HEK293 (cell line): Measurements from ENCODE around the gene GHSR.

Experiments
- ATF2 ChIP-seq: fragments of 450-650 bp; formaldehyde crosslinking; IDR thresholded peaks from 2 replicates; pipeline ENCODE4 v1.5.1; 2016; ENCODE audit warnings: missing biosample characterization, missing genetic modification characterization, low read depth
- BCL11A ChIP-seq: fragments of 450-650 bp; formaldehyde crosslinking; IDR thresholded peaks from 2 replicates; pipeline ENCODE4 v1.5.1; 2016; ENCODE audit warnings: low read depth, missing biosample characterization, missing genetic modification characterization
- CTCF ChIP-seq: fragments of 450-650 bp; formaldehyde crosslinking; IDR thresholded peaks from 2 replicates; pipeline ENCODE4 v1.5.1; 2016; ENCODE audit warnings: missing biosample characterization, missing genetic modification characterization
- REST ChIP-seq: fragments of 450-650 bp; formaldehyde crosslinking; IDR thresholded peaks from 2 replicates; pipeline ENCODE4 v1.5.1; 2016; ENCODE audit warnings: missing biosample characterization, missing genetic modification characterization
- YY1 ChIP-seq: fragments of 450-650 bp; formaldehyde crosslinking; IDR thresholded peaks from 2 replicates; pipeline ENCODE4 v1.5.1; 2018; ENCODE audit warnings: missing biosample characterization, missing genetic modification characterization
- ZNF174 ChIP-seq: fragments of 450-650 bp; formaldehyde crosslinking; IDR thresholded peaks from 2 replicates; pipeline ENCODE4 v1.5.0; 2017; ENCODE audit warnings: missing biosample characterization, mild to moderate bottlenecking, missing genetic modification characterization
- ZNF184 ChIP-seq: fragments of 450-650 bp; IDR thresholded peaks from 2 replicates; pipeline ENCODE4 v1.5.1; 2018; ENCODE audit warnings: missing biosample characterization, mild to moderate bottlenecking, missing genetic modification characterization
- ZNF274 ChIP-seq, 2 experiments: fragments of 200-500 bp in 1 of 2; fragments of 450-650 bp in 1 of 2; sonication (Bioruptor generic) in 1 of 2; formaldehyde crosslinking in 1 of 2; IDR thresholded peaks; 2 replicates each; pipeline versions ENCODE4 v1.5.1 to v1.6.1; 2014 to 2016; ENCODE audit warnings: borderline replicate concordance in 1 of 2, inconsistent platforms in 1 of 2, low read length in 1 of 2, missing biosample characterization in 1 of 2, missing genetic modification characterization in 1 of 2
- ZNF280D ChIP-seq: fragments of 450-650 bp; formaldehyde crosslinking; IDR thresholded peaks from 2 replicates; pipeline ENCODE4 v1.5.1; 2016; ENCODE audit warnings: missing biosample characterization, missing genetic modification characterization
- ZNF335 ChIP-seq: fragments of 450-650 bp; formaldehyde crosslinking; conservative IDR thresholded peaks from 2 replicates; pipeline ENCODE4 v1.5.1; 2016; ENCODE audit warnings: missing biosample characterization, missing genetic modification characterization
- ZNF48 ChIP-seq: fragments of 450-650 bp; formaldehyde crosslinking; IDR thresholded peaks from 2 replicates; pipeline ENCODE4 v1.5.1; 2016; ENCODE audit warnings: missing biosample characterization, missing genetic modification characterization
- ZNF558 ChIP-seq: fragments of 450-650 bp; formaldehyde crosslinking; IDR thresholded peaks from 2 replicates; pipeline ENCODE4 v1.5.1; 2016; ENCODE audit warnings: missing biosample characterization, missing genetic modification characterization
- ZNF624 ChIP-seq: fragments of 450-650 bp; formaldehyde crosslinking; IDR thresholded peaks from 2 replicates; pipeline ENCODE4 v1.5.1; 2017; ENCODE audit warnings: missing biosample characterization, missing genetic modification characterization

- TF ChIP-seq ZNF558 (tag by site-specific recombination) (no peak), ZNF184 (tag by site-specific recombination) (no peak), BCL11A (tag by site-specific recombination) (no peak), ZNF624 (tag by site-specific recombination) (no peak), CTCF (tag by site-specific recombination) (no peak), ZNF280D (no peak), ZNF174 (tag by site-specific recombination) (no peak), ZNF274 (IDR thresholded peaks at IDR 0.05; ENCODE audit: low read length) (no peak), ZNF274 (tag by site-specific recombination; IDR thresholded peaks at IDR 0.05; ENCODE audit: borderline replicate concordance) (no peak), ZNF335 (tag by site-specific recombination) (no peak), REST (tag by site-specific recombination) (no peak), YY1 (tag by site-specific recombination) (no peak), ZNF48 (tag by site-specific recombination) (no peak), ATF2 (tag by site-specific recombination) (no peak)
Measured at GRCh38 chr3:172437713-172438112, 10.5 kb downstream of the GHSR start.
